ENCODE measurements around the gene C20orf144.
A peak's percentile ranks its signal among the peaks of the same experiment; 100 is the strongest.

The C20orf144 gene

DNA sequence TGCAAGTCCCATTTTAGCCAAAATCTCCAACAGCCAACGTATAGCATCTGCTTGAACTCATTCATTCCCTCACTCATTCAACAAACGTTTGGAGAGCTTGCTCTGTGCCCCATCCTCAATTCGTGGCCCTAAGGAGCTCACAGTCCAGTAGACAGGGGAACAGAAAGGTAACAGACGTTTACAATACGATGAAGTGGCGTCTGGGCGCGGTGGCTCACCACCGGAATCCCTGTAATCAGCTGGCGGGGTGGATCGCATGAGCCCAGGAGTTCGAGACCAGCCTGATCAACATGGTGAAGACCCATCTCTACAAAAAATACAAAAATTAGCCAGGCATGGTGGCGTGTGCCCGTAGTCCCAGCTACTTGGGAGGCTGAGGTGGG, 24.8 kb downstream of the C20orf144 start:
- no peaks in the 10 kb centered on the region for H3K27me3 ChIP-seq (ENCODE audit: insufficient read depth, low read length, poor library complexity, severe bottlenecking)
- TF ChIP-seq, protein P1, sequence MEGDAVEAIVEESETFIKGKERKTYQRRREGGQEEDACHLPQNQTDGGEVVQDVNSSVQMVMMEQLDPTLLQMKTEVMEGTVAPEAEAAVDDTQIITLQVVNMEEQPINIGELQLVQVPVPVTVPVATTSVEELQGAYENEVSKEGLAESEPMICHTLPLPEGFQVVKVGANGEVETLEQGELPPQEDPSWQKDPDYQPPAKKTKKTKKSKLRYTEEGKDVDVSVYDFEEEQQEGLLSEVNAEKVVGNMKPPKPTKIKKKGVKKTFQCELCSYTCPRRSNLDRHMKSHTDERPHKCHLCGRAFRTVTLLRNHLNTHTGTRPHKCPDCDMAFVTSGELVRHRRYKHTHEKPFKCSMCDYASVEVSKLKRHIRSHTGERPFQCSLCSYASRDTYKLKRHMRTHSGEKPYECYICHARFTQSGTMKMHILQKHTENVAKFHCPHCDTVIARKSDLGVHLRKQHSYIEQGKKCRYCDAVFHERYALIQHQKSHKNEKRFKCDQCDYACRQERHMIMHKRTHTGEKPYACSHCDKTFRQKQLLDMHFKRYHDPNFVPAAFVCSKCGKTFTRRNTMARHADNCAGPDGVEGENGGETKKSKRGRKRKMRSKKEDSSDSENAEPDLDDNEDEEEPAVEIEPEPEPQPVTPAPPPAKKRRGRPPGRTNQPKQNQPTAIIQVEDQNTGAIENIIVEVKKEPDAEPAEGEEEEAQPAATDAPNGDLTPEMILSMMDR (conservative IDR thresholded peaks at IDR 0.05; ENCODE audit: low read length), result no peak
- TF ChIP-seq EZH2phosphoT487 (IDR thresholded peaks at IDR 0.05; ENCODE audit: borderline replicate concordance), result no peak
- H3K9me3 ChIP-seq (ENCODE audit: insufficient read depth, low read depth, low read length), result no peaks in the 10 kb centered on the region
- H2AFZ ChIP-seq (ENCODE audit: low read length), result peak overlapping the region; percentile 93
- peak overlapping the region; percentile 49 for H3K9ac ChIP-seq (ENCODE audit: low read depth, low read length, poor library complexity, severe bottlenecking)
- H4K20me1 ChIP-seq (ENCODE audit: insufficient read depth, low read length, poor library complexity, severe bottlenecking), result peaks cover 28% of the 10 kb centered on the region
- peaks cover 8% of the 10 kb centered on the region; the same call in 1 of the 2 replicates for H3F3A ChIP-seq (ENCODE audit: low read depth)
- H3K4me2 ChIP-seq (ENCODE audit: low read depth, low read length, poor library complexity, severe bottlenecking), result peak overlapping the region; percentile 74
- peaks cover 37% of the 10 kb centered on the region for H3K79me2 ChIP-seq (ENCODE audit: insufficient read depth, low read length)
- peak overlapping the region; percentile 63 for H3K4me3 ChIP-seq (ENCODE audit: low read length, poor library complexity, severe bottlenecking)
- no peaks in the 10 kb centered on the region for H3K36me3 ChIP-seq (ENCODE audit: insufficient read depth, low read length)
- H3K9me2 ChIP-seq (replicated peaks; ENCODE audit: low read depth, low read length), result no peaks in the 10 kb centered on the region
- H3K4me1 ChIP-seq (ENCODE audit: insufficient read depth, low read length, poor library complexity, severe bottlenecking), result peaks cover 50% of the 10 kb centered on the region

DNA sequence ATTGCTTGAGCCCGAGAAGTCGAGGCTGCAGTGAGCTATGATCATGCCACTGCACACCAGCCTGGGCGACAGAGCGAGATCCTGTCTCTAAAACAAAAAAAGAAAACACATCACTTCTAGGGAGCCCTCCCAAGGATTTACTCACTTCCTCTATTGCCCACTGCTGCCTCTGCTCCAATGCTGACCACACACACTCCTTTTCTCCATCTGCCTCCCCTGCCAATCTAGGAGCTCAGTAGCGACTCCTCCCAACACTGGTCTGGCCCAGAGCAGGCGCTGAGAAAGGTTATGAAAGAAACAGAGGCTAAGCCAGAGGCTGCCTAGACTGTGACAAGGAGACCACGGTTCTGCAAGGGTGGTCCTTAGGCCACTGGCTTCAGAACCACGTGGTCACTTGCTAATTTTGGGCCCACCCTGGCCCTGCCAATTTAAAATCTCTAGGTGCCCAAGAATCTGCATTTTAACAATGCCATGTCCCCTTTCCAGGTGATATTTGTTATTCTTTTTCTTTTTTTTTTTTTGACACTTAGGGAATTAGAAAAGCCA, 25.3 kb downstream of the C20orf144 start:
- H3K79me2 ChIP-seq (ENCODE audit: insufficient read depth, low read length), result peaks cover 33% of the 10 kb centered on the region
- no peaks in the 10 kb centered on the region for H3K36me3 ChIP-seq (ENCODE audit: insufficient read depth, low read length)
- TF ChIP-seq EZH2phosphoT487 (IDR thresholded peaks at IDR 0.05; ENCODE audit: borderline replicate concordance), result no peak
- TF ChIP-seq, protein P1 (conservative IDR thresholded peaks at IDR 0.05; ENCODE audit: low read length), result no peak
- no peaks in the 10 kb centered on the region for H3K27me3 ChIP-seq (ENCODE audit: insufficient read depth, low read length, poor library complexity, severe bottlenecking)
- peaks cover 8% of the 10 kb centered on the region; the same call in 1 of the 2 replicates for H3F3A ChIP-seq (ENCODE audit: low read depth)
- H4K20me1 ChIP-seq (ENCODE audit: insufficient read depth, low read length, poor library complexity, severe bottlenecking), result peaks cover 25% of the 10 kb centered on the region
- no peak overlapping the region for H3K9ac ChIP-seq (ENCODE audit: low read depth, low read length, poor library complexity, severe bottlenecking)
- no peaks in the 10 kb centered on the region for H3K9me3 ChIP-seq (ENCODE audit: insufficient read depth, low read depth, low read length)
- H3K4me1 ChIP-seq (ENCODE audit: insufficient read depth, low read length, poor library complexity, severe bottlenecking), result peaks cover 47% of the 10 kb centered on the region
- H3K9me2 ChIP-seq (replicated peaks; ENCODE audit: low read depth, low read length), result no peaks in the 10 kb centered on the region
- no peak overlapping the region for H3K4me3 ChIP-seq (ENCODE audit: low read length, poor library complexity, severe bottlenecking)
- no peak overlapping the region for H2AFZ ChIP-seq (ENCODE audit: low read length)
- peak overlapping the region; percentile 74 for H3K4me2 ChIP-seq (ENCODE audit: low read depth, low read length, poor library complexity, severe bottlenecking)

DNA sequence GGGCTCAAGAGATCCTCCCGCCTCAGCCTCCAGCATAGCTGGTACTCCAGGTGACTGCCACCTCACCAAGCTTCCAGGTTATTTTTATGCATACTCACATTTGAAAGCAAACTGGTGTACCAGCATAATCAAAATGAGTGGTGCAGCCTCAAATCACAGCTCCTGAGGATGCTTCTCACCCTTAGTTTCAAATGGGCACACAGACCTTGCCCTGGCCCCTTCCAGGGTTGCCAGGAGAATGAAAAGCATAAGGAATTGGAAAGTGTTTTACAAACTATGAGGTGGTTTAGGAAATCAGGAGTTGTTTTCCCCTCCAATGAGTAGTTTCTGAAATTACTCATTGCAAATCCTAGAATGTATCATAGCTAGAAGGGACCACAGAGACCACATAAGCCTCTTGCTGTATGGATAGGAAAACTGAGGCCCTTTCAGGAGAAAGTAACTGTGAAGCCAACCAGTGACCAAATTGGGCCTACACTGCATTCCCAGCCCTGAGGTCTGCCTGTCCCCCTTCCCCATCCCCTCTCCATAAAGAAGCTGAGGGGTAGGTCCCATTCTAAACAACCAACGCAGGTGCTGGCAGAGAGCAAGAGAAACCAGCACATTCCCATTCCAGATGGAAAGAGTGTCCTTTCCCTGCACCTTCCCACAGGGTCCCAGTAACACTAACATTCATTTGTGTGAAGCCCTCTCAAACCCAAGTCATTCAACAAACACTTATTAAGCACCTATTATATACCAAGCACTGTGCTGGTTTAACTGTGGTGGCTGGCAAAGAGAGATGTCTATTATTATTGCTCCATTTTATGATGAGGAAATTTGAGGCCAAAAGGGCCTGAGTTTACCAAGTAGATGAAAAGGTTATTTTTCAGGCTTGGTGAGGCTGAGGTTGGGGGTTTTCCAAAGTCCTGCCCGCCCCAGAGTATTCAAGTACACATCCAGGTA, 26.1 kb downstream of the C20orf144 start:
- peaks cover 41% of the 10 kb centered on the region for H3K4me1 ChIP-seq (ENCODE audit: insufficient read depth, low read length, poor library complexity, severe bottlenecking)
- H3K36me3 ChIP-seq (ENCODE audit: insufficient read depth, low read length), result no peaks in the 10 kb centered on the region

More for the DNA sequence above, 26.1 kb downstream of the C20orf144 start:
- H3F3A ChIP-seq (ENCODE audit: low read depth), result peaks cover 8% of the 10 kb centered on the region; the same call in 1 of the 2 replicates
- no peak overlapping the region for H2AFZ ChIP-seq (ENCODE audit: low read length)
- H4K20me1 ChIP-seq (ENCODE audit: insufficient read depth, low read length, poor library complexity, severe bottlenecking), result peaks cover 19% of the 10 kb centered on the region
- no peak overlapping the region for H3K4me3 ChIP-seq (ENCODE audit: low read length, poor library complexity, severe bottlenecking)
- H3K9me2 ChIP-seq (replicated peaks; ENCODE audit: low read depth, low read length), result no peaks in the 10 kb centered on the region
- peaks cover 25% of the 10 kb centered on the region for H3K79me2 ChIP-seq (ENCODE audit: insufficient read depth, low read length)
- no peak overlapping the region for H3K9ac ChIP-seq (ENCODE audit: low read depth, low read length, poor library complexity, severe bottlenecking)
- TF ChIP-seq, protein P1 (conservative IDR thresholded peaks at IDR 0.05; ENCODE audit: low read length), result no peak
- no peak for TF ChIP-seq EZH2phosphoT487 (IDR thresholded peaks at IDR 0.05; ENCODE audit: borderline replicate concordance)
- no peaks in the 10 kb centered on the region for H3K9me3 ChIP-seq (ENCODE audit: insufficient read depth, low read depth, low read length)
- peak overlapping the region; percentile 69 for H3K4me2 ChIP-seq (ENCODE audit: low read depth, low read length, poor library complexity, severe bottlenecking)
- H3K27me3 ChIP-seq (ENCODE audit: insufficient read depth, low read length, poor library complexity, severe bottlenecking), result no peaks in the 10 kb centered on the region
